Stimulated activated CD4-positive, alpha-beta T cell treated with anti-CD3 and anti-CD28 coated beads, Interleukin-2, amount 100 ng/mL, for 4 hours (primary cell): ENCODE data around the gene ZPR1.

Experiments
- DNase-seq: peaks from one replicate; pipeline ENCODE4 v3.0.0-alpha.2; 2020; ENCODE audit warnings: low read depth

ZPR1 gene

GRCh38 chr11:116792869-116793771, 5.3 kb upstream of the ZPR1 start:
- DNase-seq, result no peak

GRCh38 chr11:116792144-116792868, 4.5 kb upstream of the ZPR1 start:
- DNase-seq, result no peak

- DNase-seq, result no peak
These were observed 4.0 kb upstream of the ZPR1 start, which contains the start of gene APOA5 for GRCh38 chr11:116791813-116792143. Gene APOA5, minus strand, starts transcription at chr11:116791879. Its CDS starts 19 bp downstream, at chr11:116791860.

GRCh38 chr11:116791002-116791812, 3.4 kb upstream of the ZPR1 start:
- DNase-seq, result peak; percentile 61

GRCh38 chr11:116790167-116791001, 2.6 kb upstream of the ZPR1 start:
- DNase-seq, result no peak

DNA sequence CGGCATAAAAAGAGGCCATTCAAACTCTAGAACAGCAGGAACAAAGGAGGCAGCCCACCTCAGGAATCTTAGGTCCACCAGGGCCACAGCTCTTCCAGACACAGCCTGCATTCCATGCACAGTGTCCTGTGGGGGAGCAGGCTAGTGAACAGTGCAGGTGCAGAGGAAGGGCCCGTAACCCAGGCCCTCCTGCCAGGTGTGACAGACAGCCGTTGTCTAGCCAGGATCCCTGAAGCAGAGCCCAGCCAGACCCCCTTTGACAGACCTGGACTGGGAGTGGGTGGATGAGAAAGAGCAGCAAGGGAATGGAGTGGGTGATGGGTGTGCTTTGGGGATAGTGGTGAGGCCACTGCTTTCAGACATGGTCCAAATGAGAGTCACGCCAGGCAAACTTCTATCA, 1.2 kb upstream of the ZPR1 start:
- no peak for DNase-seq

- no peak for DNase-seq
These were observed 711 bp upstream of the ZPR1 start for GRCh38 chr11:116788534-116788933.

- DNase-seq, result no peak
These were observed 412 bp downstream of the ZPR1 start for GRCh38 chr11:116787436-116787785.

- DNase-seq, result no peak
These were observed 857 bp downstream of the ZPR1 start for GRCh38 chr11:116786966-116787365.

- no peak for DNase-seq
These were observed 1.5 kb downstream of the ZPR1 start for GRCh38 chr11:116786326-116786725.

GRCh38 chr11:116782728-116783127, 5.1 kb downstream of the ZPR1 start:
- no peak for DNase-seq

GRCh38 chr11:116778556-116778955, 9.3 kb downstream of the ZPR1 start:
- DNase-seq, result no peak

DNA sequence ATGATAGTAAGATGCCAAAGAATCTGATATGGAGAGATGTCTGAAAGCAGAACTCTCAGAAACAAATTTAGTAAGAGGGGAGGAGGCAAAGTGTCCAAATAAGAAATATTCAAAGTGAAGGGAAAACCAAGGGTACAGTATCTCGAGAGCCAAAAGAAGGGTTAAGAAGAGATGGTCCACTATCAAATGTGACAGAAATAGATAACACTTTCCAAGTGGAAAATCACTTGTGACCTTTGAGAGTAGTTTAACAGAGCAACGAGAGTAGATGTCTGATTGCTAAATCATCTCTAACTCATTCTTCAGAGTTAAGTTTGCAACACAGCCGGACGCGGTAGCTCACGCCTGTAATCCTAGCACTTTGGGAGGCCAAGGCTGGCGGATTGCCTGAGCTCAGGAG, 10.8 kb downstream of the ZPR1 start:
- DNase-seq, result no peak

DNA sequence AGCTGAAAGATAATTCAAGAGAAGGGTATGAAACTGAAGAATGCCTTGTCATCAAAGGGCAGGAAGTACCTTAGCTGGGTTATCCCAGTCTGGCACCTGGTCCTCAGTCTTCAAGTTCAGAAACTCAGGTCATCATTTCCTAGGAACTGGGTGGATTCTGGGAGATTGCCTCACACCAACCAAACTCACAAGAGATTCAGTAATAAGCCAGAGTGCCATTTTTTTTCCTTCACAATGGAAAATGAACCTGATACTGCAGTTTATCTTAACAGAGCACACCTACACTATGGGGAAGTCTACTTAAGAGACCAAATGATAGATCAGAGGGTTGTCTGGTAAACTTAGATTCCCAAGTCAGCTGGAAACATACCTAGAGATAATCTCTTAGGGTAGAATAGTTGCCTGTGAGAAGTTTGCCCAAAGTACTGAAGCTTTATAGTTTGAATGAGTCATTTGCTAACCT, 11.3 kb downstream of the ZPR1 start:
- DNase-seq, result no peak

- DNase-seq, result no peak
These were observed 11.8 kb downstream of the ZPR1 start for GRCh38 chr11:116775975-116776374.

DNA sequence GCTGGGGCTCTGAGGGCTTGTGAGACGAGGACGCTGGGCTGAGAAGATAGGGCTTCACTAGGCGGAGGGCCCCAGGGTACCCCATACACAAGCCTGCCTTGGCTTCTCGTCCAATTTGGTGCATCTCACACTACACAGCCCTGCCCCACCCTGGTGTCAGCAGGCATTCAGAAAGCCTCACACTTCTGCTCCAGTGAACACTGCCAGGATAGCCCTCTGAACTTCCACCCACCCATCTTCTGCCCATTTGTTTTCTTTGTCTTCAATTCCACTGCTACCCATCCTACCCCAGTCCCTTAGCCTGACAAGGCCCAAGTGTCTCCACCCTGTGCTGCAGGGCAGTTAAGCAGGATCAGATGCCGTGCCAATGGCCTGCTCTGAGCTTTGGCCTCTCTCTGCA, 13.2 kb downstream of the ZPR1 start:
- DNase-seq, result no peak

DNA sequence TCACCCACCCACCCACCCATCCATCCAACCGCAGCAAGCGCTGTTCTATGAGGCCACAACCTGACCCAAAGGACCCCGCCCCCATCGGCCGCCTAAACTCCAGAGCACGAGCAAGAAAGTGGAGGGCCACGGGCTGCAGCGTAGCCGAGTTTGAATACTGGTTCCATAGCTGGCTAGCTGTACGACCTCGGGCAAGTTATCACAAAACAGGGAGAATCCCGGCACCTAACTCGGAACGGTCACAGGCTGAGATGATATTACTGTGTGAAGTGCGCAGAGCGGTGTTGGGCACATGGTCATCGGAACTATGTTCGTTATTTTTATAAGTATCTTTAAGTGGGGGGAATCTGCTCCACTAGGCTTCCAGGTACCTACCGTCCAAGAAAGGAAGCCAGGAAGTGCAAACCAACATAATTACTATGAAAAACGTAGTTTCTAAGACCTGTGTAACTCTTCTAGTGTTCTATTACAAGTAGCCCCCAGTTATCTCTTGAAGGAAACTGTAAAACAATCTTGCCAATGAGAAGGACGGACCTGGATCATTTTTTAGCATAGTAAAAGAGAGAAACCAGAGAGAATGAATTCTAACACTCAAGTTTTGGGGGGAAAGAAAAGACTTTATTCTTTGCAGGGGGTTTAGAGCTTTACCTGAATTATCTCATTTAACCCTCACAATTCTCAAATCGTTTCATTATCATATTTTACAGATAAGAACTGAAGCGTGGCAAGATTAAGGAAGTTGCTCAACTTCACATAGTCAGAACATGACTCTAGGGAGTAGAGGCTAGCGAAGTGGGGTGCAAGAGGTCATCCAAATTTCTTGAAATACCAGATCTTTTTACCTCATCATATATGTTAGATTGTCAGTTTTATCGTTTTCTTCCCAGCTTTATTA, 14.4 kb downstream of the ZPR1 start:
- no peak for DNase-seq

- peak; percentile 85 for DNase-seq
These were observed 15.2 kb downstream of the ZPR1 start, which contains the start of gene BUD13 for GRCh38 chr11:116772443-116773202. Gene BUD13, minus strand, starts transcription at chr11:116772987. Its CDS starts 23 bp downstream, at chr11:116772964.

DNA sequence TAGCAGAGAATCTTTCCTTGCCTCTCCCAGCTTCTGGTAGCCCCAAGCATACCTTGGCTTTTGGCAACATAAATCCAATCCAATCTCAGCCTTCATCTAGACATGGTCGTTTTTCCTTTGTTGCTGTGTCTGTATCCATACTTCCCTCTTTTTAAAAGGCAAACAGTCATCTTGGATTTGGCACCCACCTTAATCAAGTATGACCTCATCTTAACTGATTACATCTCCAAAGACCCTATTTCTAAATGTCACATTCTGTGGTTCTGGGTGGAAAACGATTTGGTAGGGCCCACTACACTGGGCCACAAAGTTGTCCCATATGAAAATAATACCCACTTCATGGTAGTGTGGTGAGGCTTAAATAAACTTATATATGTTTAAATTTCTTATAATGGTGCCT, 15.9 kb downstream of the ZPR1 start:
- no peak for DNase-seq

GRCh38 chr11:116762132-116762531, 25.7 kb downstream of the ZPR1 start:
- DNase-seq, result no peak
